GM19035 (cell line): ENCODE measurements around the gene TM4SF20.
A peak's percentile ranks its signal among the peaks of the same experiment; 100 is the strongest.

Experiments
- ATAC-seq: cut with Tn5 transposase; IDR thresholded peaks from one replicate; pipeline ENCODE4 v1.9.1; 2021; ENCODE audit not compliant: unreplicated experiment

The TM4SF20 gene, protein sequence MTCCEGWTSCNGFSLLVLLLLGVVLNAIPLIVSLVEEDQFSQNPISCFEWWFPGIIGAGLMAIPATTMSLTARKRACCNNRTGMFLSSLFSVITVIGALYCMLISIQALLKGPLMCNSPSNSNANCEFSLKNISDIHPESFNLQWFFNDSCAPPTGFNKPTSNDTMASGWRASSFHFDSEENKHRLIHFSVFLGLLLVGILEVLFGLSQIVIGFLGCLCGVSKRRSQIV

DNA sequence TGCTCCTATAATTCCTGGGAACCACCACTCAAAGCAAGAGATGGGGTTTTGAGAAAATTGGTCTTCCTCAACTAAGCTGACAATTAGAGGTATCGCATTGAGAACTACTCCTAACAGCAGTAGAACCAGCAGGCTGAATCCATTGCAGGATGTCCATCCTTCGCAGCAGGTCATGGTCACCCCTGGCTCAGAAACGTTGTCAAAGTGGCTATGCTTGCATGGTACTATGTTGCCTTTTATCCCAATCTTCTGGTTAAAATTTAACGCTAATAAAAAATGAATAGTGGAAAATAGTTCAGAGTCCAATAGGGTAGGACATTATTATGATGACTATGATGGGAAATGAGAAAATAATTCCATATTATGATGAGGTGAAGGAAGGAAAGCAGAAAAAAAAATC lies at the start of gene TM4SF20:
Gene TM4SF20 (minus strand): TSS at position 212 of the 400 bp plus-strand sequence. CDS start 38 bp downstream, at position 174.
- ATAC-seq = no peak

DNA sequence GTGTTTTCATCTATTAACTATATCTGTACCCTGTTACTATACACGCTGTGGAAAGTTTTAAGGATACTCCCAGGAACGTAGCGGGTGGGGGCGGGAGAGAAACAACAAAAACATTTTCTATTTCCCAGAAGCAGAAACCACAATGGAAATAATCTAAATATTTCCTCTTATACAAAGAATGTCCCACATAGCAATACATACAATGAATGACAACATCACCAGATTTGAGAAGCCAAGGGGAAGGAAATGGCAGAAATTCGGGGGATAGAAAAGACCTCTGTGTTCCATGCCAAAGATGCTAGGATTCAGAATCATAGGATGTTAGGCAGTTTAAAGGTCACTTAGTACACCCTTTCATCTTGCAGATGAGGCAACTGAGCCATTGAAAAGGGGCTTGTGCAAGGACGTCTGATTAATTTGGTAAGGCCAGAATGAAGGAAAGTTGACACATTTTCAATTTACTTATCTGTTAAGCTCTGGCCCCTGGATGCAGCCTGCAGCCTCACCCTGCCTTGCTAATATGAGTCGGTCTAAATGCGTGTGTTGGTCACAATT lies 49.7 kb upstream of the TM4SF20 start:
- no peak for ATAC-seq

DNA sequence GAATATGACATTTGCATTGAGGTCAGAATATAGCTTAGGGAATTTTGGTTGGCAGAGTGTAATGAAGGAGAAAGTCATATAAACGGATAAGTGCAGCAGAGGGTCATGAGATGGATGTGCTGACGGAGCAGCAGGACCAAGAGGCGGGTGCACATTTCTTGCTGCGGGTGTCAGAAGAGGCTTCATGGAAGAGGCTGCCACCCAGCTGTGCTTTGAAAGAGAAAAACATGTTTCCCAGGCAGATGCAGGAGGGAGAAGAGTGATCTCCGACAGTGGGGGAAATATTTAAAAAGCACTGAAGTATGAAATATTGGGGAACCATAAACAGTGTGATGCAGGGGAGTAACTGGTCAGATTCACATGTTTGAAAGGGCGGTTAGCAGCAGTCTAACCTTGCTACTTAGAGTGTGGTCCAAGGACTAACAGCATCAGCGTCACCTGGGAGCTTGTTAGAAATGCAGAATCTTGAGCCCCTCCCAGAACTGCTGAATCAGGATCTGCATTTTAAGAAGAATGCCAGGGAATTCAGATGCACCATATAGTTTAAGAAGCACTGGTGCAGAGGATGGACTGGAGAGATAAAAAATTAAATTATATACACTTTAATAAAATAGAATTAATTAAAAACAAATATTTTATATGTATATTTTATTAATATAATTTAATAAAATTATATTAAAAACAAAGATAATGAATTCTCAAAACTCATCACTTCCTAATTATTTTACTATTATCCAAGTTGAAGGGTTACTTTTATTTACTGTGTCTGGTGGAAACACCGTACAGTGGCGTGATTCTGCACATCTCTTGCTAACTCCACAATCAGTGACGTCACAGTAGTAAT lies 44.8 kb upstream of the TM4SF20 start:
- no peak for ATAC-seq

DNA sequence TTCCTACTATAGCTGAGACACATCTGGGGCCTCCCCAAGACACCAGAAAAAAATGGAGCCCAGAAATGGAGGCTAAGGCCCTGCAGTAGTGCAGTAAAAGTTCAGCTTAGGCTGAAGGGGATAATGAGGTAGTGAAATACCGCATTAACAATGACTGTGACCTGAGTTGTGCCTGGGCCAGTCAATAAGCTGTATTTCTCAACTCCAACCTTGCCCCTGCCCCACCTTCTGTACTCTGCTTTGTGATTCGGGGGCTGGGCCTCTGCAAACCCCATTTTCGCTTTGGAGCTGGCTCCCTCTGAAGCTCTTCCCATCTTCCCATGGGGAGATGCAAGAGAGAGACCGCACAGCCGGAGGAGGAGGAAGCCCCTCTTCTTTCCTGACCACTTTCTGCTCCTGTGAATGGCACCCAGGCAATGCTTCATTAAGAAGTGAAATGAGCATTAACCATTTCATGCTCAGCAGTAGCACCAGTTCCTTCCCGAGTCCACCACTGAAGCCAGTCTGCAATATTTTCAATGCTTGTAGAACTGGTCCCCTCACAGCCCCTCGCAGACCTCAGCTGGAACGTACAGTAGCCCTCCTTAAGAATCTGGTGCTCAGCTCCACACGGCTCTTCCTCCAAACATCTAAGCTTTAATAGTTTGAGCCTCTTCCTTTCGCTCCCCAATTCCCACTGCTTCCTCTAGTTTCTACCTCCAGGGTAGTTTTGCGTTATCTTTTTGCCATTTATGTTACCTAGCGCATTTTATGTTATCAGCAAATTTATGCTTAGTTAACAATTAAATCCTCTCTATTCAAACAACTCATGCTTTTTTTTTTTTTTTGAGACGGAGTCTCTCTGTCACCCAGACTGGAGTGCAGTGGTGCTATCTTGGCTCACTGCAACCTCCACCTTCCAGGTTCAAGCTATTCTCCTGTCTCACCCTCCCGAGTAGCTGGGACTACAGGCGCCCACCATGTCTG lies 41.3 kb upstream of the TM4SF20 start:
- no peak for ATAC-seq

DNA sequence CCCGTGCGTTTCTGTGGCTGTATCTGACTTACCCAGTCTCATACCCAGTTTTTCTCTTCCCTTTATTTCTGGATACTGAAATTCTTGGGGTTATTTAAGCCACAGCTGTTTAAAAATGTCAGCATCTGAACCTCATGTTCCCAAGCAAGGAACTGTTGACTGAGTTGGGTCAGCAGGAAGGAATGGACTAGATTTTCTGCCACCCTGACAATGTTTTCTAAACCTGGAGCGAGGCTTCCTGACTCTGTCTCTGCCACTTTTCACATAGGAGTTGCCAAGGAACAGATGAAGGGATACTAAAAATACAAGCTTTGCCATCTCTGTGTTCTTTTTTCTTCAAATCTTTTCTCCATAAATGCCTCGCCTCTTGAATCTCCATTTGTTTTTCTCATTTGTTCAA lies 37.6 kb upstream of the TM4SF20 start:
- no peak for ATAC-seq

DNA sequence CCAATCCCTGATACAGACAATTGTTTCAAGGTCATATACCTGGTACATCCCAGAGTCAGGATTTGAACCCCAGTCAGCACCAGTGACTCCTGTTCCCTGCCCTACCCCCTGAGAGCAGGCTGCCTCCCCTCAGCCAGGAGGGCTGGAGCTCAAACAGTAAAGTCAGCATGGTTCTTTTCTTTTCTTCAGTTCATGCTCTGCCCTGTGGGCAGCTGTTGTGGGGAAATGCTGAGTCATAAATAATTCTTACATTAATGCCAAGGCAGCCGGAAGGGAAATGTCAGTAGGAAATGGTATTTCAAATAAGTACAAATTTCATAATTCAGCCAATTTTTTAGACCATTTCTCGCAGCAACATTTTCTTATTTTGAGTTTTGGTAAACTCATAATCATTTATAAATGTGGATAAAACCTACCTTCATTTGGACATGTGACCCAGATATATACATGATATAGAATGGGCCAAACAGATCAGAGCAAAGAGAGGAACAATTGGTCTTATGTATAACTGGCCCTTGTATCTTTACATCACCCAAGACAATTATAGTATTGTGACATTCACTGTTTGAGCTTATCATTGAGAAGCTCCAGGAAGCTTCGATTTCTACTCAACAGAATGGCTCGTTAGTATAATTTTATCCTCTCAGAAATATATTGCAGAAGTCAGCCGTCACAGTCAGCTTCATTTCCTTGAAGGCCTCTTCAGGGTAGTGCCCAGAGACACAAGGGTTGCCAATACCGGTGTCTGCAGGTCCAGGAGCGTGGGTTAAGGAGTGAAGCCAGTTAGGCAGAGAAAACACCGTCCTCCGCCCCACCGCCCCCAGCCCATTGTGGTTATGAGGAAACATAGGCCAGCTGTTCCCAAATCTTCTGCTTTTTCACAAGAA lies 36.7 kb upstream of the TM4SF20 start:
- no peak for ATAC-seq

DNA sequence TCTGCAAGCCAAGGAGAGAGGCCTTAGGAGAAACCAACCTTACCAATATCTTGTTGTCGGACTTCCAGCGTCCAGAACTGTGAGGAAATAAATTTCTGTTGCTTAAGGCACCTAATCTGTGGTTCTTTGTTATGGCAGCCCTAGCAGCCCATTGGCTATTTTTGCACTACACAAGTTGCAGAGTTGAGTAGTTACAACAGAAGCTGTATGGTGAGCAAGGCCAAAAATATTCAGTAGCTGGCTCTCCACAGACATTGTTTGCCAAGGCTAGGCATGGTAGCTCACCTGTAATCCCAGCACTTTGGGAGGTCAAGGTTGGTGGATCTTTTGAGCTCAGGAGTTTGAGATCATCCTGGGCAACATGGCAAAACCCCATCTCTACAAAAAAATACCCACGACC lies 35.7 kb upstream of the TM4SF20 start:
- no peak for ATAC-seq

DNA sequence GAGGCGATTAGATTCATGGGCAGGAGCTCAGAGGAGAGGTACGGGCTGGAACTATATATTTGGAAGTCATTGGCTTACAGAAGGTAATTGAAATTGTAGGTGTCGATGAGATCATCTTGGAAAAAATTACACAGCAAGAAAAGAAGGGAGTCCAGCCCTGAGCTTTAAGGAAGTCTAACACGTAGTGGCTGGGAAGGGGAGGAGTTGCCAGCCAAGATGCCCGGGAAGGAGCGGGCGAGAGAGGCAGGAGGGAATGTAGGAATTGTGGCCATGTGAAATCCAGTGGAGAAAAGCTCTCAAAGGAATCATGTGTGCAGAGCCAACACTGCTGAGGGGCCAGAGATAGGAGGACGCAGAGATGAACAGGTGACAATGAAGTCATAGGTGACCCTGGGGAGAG lies 34.3 kb upstream of the TM4SF20 start:
- no peak for ATAC-seq

DNA sequence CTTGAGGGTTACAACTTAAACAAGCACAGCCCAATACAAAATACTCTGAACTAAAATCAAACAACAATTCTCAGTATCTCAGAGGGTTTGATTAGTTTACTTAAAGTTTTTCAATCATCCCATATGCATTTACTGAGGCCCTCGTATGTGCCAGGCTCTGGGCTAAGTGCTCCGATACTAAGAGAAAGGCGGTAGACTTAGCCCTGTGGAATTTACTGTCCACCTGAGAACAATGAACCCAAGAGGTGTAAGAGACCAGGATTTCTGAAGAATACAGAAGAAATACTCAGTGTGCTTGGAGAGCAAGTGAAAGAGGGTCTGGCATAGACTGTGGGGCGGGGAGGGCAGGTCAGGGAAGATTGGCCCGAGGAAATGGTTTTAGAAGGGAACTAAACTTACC lies 33.8 kb upstream of the TM4SF20 start:
- ATAC-seq = no peak

DNA sequence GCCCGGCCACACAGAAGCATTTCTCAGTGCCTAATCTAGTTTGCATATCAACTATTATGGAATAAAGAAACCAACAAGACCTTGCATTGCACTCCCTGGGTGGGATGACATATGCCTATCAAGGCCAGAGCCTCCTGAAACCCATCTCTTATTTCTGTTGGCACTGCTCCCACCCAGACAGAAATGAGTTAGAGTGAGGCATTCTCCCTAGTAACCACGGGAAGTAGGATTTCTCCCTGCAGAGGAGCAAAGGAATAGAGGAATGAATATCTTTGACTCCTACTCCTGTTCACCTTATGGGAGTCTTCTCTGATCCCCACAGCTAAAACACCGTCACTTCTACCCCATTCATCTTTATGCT lies 32.9 kb upstream of the TM4SF20 start:
- no peak for ATAC-seq

DNA sequence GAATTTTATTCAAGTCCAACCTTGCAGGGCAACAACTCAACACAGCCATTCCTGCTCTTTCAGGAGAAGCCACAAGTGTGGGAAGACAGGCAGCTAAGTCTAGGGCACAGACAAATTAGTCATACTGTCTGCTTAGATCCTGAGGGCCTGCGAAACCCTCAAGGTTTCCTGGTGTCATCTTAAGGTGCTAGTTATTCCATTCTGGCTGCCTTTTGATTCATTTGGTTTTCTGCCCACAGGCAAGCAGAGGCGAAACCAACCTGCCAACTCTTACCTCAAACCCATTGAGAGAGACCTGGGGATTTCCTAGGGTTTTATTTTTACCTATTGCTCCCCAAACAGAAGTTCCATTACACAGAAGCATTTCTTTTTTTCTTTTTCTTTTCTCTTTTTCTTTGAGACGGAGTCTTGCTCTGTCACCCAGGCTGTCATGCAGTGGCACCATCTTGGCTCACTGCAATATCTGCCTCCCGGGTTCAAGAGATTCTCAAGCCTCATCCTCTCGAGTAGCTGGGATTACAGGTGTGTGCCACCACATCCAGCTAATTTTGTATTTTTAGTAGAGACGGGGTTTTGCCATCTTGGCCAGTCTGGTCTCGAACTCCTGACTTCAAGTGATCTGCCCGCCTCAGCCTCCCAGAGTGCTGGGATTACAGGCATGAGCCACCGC lies 32.3 kb upstream of the TM4SF20 start:
- ATAC-seq = peak; percentile 78

DNA sequence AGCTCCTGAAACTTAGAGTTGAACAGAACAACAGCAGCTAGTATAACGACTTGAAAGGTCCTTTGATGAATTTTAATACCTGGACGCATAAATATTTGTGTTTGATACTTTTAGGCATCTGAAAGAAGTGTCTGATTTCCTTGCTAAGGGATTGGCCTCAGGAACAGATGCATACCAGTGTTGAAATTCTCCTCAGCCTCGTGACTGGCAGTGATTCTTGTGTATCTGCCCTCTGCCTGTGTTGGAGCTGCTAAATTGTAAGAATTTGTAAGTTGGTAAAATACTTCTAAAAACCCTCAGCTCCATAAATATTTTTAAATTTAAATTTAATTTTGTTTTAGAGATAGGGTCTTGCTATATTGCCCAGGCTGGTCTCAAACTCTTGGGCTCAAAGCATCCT lies 31.1 kb upstream of the TM4SF20 start:
- ATAC-seq = no peak

DNA sequence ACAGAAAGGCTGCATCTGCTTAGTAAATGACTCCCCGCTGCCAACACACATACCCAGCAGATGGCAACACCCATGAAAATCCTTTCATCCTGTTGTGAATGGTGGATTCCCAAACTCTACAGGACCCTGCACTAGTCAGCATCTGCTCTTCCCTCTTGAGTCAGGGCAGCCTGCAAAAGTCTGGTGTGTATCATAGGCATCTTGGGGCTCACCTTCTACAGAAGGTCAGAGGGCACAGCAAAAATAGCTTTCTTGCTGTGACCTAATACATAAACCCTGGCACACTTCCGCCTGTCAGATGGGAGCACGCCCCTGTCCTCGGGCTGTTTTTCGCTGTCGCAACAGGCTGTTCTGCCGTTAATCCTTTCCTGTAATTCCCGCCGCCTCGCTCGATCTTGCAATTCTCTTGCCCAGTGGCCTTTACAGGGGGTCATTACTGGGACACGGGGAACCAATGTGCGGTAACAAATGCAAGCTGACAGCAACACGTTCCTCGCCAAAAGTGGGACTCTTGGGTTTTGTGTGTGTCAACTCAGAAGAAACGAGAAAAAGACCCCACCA lies 28.6 kb upstream of the TM4SF20 start:
- ATAC-seq = no peak

DNA sequence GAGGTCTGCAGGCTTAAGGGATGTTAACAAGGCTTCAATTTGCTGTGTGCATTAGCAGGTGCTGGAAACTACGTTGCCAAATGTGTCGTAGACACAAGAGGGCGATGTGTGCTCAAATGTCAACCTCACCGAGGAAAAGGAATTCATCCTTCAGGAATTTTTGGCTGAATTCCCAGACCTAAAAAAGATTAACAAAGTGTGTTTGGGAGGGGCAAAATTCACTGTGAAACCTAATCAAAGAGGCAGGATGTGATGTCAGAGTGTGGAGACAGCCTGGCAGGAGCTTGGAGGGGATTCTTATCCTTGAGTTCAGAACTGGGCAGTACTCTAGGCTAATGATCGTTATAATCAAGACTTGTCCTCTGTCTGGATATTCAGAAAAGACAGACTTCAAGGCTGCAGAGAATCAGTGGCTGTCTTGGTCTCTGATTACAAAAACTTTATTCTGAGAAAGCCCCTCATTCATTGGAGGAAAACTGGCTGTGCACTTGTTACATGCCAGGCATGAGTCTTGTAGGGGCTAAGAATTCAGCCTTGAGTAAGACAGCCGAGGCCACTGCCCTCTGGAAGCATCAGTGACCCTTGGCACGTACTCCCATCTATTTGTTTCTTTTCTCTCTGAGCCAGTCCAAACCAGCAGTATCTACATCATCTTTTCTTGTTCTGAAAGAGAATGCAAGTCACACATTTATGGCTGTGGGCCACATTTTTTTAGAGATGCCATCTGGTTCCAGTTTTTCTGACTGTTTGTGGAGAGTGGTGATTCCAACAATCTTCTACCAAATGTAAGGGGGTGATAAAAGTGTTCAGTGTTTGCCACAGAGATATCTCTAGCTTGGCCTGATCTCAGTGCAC lies 27.3 kb upstream of the TM4SF20 start:
- ATAC-seq = no peak

DNA sequence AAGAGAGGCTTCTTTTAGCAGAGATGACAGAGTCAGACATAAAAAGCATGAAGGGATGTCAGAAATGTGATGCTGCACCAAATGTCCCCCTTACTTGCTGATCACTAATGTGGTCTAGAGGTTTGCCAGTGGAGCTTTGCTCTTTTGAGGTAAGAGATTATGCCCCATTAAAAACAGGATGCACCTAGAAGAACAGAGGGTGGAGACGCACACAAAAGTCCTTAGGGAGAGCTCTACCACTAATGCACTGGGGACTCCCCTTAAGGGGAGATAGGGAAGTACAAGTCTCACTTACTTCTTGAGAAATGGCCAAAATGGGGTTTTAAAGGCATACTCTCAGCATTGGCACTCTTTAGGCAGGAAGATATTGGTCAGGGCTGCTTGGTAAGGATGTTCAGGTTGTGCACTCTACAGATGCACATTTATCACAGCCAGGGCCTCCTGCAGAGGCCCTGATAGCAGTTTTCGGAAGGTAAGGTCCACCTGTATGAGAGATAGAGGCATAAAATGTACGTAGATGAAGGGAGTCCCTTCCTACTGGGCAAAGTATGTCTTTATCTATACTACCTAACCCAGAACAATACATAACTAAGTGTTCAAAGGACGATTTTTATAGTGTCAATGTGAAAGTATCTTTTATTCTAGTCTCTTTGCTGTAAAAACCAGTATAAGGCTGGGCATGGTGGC lies 25.6 kb upstream of the TM4SF20 start:
- ATAC-seq = no peak

DNA sequence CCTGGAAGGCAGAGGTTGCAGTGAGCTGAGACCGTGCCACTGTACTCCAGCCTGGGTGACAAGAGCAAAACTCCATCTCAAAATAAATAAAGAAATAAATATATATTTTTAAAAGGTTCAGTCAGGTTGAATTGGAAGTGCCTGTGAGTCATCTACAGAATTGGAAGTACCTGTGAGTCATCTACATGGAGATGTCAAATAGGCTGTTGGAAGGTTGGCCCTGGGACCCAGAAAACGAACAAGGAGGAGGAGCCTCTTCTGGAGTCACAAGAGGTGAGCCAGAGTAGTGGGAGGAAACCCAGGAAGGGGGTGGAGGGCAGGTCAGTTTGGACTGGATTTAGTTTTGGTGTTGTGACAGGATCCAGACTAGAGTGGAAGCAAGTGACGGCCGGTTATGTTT lies 23.9 kb upstream of the TM4SF20 start:
- no peak for ATAC-seq

DNA sequence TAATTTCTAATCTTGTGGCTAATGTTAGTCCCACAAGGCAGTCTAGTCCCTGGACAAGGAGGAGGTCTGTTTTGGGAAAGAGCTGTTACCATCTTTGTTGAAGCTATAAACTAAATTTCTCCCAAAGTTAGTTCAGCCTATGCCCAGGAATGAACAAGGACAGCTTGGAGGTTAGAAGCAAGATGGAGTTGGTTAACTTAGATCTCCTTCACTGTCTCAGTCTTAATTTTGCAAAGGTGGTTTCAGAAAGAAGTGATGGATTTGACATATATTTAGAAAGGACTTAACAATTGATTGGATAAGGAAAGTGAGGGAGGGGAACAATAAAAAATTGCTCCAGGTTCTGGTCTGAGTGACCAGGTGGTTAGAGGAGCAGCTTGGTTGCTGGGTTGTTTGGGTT lies 23.2 kb upstream of the TM4SF20 start:
- ATAC-seq = no peak

DNA sequence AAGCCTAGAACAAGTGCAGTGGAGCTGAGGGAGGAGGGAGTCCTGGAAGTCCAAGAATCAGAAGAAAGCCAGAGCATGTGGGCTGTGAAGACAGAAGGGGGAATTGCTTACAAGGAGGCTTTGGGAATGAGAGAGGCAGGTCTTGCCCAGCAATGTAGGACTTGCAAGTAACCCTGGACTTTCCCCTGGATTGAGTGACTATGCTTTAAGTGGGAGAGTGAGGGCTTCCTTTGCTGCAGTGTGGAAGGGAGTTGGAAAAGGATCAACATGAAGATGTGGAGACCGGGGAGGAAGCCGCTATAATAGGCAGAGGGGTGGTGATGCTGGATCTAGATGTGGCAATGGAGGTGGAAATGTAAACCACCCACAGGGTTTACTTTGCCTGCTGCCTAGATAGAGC lies 22.4 kb upstream of the TM4SF20 start:
- ATAC-seq = no peak
